SJCRH30 (cell line): Measurements from ENCODE around the gene CMIP. TPM values are rescaled to one million over a fixed set of nuclear protein-coding genes. Genes with fewer than 3 reads are reported as not detected.
A peak's percentile ranks its signal among the peaks of the same experiment; 100 is the strongest.

Source experiments
- DNase-seq, 2 experiments: peaks; one replicate each; pipeline ENCODE4 v3.0.0-alpha.2; 2015 to 2020
- H3K27ac ChIP-seq: fragments of 250-450 bp; sonication (Bioruptor Pico); 2 replicates; pipeline ENCODE4 v1.5.1; 2020; ENCODE audit warnings: mild to moderate bottlenecking, moderate library complexity
- H3K27me3 ChIP-seq: fragments of 250-450 bp; sonication (Bioruptor Pico); 2 replicates; pipeline ENCODE4 v1.5.1; 2020; ENCODE audit warnings: mild to moderate bottlenecking, moderate library complexity
- H3K36me3 ChIP-seq: fragments of 250-450 bp; sonication (Bioruptor Pico); 2 replicates; pipeline ENCODE4 v1.5.1; 2020; ENCODE audit warnings: mild to moderate bottlenecking, moderate library complexity
- H3K4me1 ChIP-seq: fragments of 250-450 bp; sonication (Bioruptor Pico); 2 replicates; pipeline ENCODE4 v1.5.1; 2020; ENCODE audit warnings: mild to moderate bottlenecking, moderate library complexity
- H3K4me3 ChIP-seq: fragments of 250-450 bp; sonication (Bioruptor Pico); 2 replicates; pipeline ENCODE4 v1.5.1; 2020; ENCODE audit warnings: mild to moderate bottlenecking, moderate library complexity
- H3K9me3 ChIP-seq: fragments of 250-450 bp; sonication (Bioruptor Pico); replicated peaks from 2 replicates; pipeline ENCODE4 v1.5.1; 2020; ENCODE audit warnings: mild to moderate bottlenecking, moderate library complexity
- total RNA-seq: library from RNA; depleted of rRNA; stranded (reverse); fragments of >200 nt; shearing (Covaris generic); gene quantifications from 2 replicates; pipeline ENCODE4 v1.2.3, GENCODE V29; 2014

CMIP gene
- total RNA-seq, 1 experiment from 2014 or later = 12.9 TPM

- no peaks in the 10 kb centered on the region for H3K27me3 ChIP-seq
- peaks cover 3% of the 10 kb centered on the region; the same call in 1 of the 2 replicates for H3K4me1 ChIP-seq
- no peaks in the 10 kb centered on the region; the same call in 1 of the 2 replicates for H3K36me3 ChIP-seq
- no peak for DNase-seq
- H3K9me3 ChIP-seq = no peaks in the 10 kb centered on the region
- no peak overlapping the region for H3K27ac ChIP-seq
- H3K4me3 ChIP-seq = no peak overlapping the region
These were observed 221.0 kb downstream of the CMIP start for GRCh38 chr16:81665588-81665987.

DNA sequence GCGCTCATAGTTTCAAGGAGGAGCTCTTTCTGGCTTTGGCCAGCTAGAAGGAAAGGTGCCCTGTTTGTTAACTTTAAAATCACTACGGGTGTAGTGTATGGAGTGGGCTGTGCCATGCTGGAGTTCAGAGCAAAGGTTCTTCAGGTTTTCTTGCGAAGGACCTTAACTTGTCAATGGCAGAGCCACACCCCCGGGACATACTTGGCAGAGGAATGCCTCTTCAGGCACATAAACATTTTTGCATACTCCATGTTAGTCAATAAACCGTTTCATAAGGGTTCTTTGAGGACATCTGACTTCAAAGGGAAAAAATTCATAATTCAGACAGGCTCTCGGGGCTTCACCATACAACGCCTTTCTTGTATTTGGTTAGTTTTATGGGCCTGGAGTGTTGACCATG lies 221.5 kb downstream of the CMIP start:
- H3K9me3 ChIP-seq = no peaks in the 10 kb centered on the region
- H3K4me3 ChIP-seq = no peak overlapping the region
- H3K36me3 ChIP-seq = no peaks in the 10 kb centered on the region; the same call in 1 of the 2 replicates

DNA sequence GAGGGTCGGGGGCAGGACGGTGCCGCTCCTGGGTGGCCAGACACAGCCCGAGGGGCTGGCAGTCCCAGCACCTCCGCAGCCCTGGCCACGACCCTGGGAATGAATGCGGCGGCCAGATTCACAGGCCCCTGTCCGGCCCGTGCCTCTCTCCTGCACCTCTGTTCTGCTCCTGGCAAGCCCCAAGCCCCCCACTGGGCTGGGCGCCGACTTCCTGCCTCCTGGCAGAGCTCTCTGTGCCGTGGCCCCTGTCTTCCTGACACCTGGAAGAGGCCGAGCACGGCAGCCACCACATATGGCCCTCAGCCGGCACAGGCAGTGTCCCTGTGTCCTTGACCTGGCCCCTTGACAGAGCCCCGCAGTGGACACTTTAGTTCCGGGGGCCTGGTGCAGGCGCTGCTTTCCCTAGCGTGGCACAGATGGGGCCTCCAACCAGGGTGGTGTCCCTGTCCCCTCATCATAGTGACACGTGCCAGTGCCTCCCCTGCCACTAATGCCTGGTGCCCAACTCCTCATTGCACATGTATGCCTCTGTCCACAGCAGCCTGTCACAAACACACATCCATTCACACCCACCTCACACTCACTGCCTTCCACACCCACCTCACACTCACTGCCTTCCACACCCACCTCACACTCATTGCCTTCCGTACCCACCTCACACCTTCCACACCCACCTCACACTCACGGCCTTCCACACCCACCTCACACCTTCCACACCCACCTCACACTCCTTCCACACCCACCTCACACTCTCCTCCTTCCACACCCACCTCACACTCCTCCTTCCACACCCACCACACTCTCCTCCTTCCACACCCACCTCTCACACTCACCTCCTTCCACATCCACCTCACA lies 223.9 kb downstream of the CMIP start:
- H3K27me3 ChIP-seq = no peaks in the 10 kb centered on the region
- DNase-seq = no peak
- H3K36me3 ChIP-seq = no peaks in the 10 kb centered on the region; the same call in 1 of the 2 replicates
- no peak overlapping the region for H3K4me3 ChIP-seq
- peak overlapping the region; percentile 2; the same call in 1 of the 2 replicates for H3K27ac ChIP-seq
- no peaks in the 10 kb centered on the region for H3K9me3 ChIP-seq
- no peaks in the 10 kb centered on the region; the same call in 1 of the 2 replicates for H3K4me1 ChIP-seq

More for the DNA sequence above, 221.5 kb downstream of the CMIP start:
- Histone ChIP-seq H3K4me1 (peaks cover 3% of the 10 kb centered on the region; the same call in 1 of the 2 replicates), H3K27ac (no peak overlapping the region), H3K27me3 (no peaks in the 10 kb centered on the region)
- no peak for DNase-seq

- H3K27me3 ChIP-seq = no peaks in the 10 kb centered on the region
- no peaks in the 10 kb centered on the region for H3K4me1 ChIP-seq
- no peak for DNase-seq
- H3K9me3 ChIP-seq = no peaks in the 10 kb centered on the region
- no peak overlapping the region for H3K27ac ChIP-seq
- H3K36me3 ChIP-seq = no peaks in the 10 kb centered on the region; the same call in 1 of the 2 replicates
- H3K4me3 ChIP-seq = no peak overlapping the region
These were observed 225.1 kb downstream of the CMIP start for GRCh38 chr16:81669473-81670350.

- no peaks in the 10 kb centered on the region for H3K9me3 ChIP-seq
- no peak for DNase-seq
- H3K36me3 ChIP-seq = no peaks in the 10 kb centered on the region
- no peaks in the 10 kb centered on the region for H3K27me3 ChIP-seq
- no peak overlapping the region for H3K4me3 ChIP-seq
- H3K27ac ChIP-seq = no peak overlapping the region
- H3K4me1 ChIP-seq = peaks cover 16% of the 10 kb centered on the region; the same call in 1 of the 2 replicates
These were observed 227.4 kb downstream of the CMIP start for GRCh38 chr16:81671738-81672597.

DNA sequence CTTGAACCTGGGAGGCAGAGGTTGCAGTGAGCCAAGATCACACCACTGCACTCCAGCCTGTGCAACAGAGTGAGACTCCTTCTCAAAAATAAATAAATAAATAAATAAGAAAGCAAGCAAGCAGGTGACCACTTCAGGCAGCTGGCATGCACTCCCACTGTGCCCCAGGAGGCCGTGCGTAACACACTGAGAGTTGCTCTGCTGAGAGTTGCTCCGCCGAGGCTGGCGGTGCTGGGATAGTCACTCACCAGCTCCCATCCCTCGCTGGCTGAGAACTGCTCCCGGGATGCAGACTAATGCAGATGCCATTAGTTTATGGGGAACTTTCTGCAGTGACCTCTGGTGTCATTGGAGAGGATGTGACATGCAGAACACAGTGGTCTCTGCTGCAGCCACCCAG lies 228.8 kb downstream of the CMIP start:
- no peak overlapping the region for H3K4me3 ChIP-seq
- H3K36me3 ChIP-seq = no peaks in the 10 kb centered on the region
- DNase-seq = no peak
- no peaks in the 10 kb centered on the region for H3K9me3 ChIP-seq
- H3K4me1 ChIP-seq = peaks cover 25% of the 10 kb centered on the region; the same call in 1 of the 2 replicates
- no peak overlapping the region for H3K27ac ChIP-seq
- no peaks in the 10 kb centered on the region for H3K27me3 ChIP-seq

GRCh38 chr16:81675662-81676061 lies 231.1 kb downstream of the CMIP start:
- peaks cover 46% of the 10 kb centered on the region for H3K4me1 ChIP-seq
- no peak overlapping the region for H3K4me3 ChIP-seq
- no peak for DNase-seq
- H3K36me3 ChIP-seq = no peaks in the 10 kb centered on the region
- H3K9me3 ChIP-seq = no peaks in the 10 kb centered on the region
- H3K27ac ChIP-seq = peak overlapping the region; percentile 57; the same call in 1 of the 2 replicates
- H3K27me3 ChIP-seq = no peaks in the 10 kb centered on the region

DNA sequence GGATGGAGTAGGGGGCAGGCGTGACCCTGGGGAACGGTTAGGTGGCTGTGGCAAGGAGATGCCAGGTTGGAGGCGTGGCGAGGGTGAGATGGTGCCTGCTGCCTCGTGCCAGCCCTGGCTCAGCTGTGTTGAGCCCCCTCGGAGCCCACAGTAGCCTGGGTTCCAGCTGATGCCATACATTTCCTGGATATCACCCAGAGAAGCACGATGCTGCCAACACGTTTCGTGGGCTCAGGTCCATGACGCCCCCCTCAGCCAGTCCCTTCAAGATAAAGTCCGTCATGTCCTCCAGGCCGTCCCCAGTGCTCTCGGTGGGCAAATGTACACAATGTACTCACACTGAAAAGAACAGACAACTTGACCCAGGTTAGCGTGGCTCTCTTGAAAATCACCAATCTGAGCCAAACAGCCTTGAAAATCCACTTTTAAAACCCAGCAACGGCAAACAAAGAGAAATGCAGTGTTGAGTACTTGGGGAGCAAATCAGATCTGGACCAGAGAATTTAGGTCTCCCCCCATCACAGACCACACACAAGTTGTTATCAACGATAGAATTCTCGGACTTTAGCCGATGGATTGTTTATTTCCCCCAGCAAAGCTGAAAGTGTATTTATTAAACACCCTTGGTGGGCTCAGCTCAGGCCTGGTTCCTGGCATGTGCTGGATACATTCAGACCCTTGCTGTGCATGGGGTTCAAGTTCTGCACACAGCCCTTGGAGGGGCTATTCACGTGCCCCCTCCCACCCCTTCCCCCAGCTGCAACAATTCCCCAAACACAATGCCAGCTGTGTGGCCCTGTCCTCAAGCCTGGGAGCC lies 231.7 kb downstream of the CMIP start:
- H3K27me3 ChIP-seq = no peaks in the 10 kb centered on the region
- no peak overlapping the region for H3K4me3 ChIP-seq
- no peak for DNase-seq
- peaks cover 52% of the 10 kb centered on the region for H3K4me1 ChIP-seq
- peak overlapping the region; percentile 57 for H3K27ac ChIP-seq
- H3K36me3 ChIP-seq = no peaks in the 10 kb centered on the region
- no peaks in the 10 kb centered on the region for H3K9me3 ChIP-seq

DNA sequence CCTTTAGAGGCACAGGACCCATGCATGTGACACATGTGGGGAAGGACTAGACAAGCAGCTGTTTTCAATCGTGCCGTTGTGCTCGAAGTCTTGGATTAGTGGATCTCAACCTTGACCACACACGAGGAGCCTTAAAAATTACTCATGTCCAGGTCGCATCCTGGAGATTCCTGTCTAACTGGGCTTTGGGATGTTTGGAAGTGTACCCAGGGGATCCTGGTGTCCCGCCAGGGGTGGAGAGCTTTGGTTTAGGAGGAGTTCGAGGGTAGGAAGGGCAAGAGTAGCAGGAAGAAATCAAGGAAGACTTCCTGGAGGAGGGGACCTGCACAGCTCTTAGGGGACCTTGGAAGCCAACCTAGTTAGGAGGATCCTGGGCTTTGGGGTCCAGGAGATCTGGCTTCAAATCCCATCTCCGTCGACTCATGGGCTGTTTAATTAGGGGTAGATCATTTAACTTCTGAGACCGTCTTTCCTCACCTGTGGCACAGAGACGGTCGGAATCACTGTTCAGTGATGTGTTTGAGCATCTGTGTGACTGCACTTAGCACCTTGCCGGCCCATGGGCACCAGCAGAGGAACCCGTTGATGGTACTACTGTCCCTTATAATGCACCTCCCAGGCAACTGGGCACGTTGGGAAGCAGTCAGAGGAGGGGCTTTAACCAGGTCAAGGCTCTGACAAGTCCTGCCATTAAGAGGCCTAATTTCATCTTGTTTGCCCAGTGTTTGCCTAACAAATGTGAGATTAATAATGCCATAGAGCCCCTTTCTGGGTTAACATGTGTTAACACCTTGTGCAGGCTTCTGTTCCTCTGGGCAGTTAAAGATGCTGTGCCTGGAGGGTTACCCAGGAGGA lies 232.5 kb downstream of the CMIP start:
- H3K4me3 ChIP-seq = no peak overlapping the region
- no peaks in the 10 kb centered on the region for H3K9me3 ChIP-seq
- peaks cover 58% of the 10 kb centered on the region for H3K4me1 ChIP-seq
- no peaks in the 10 kb centered on the region for H3K36me3 ChIP-seq
- H3K27me3 ChIP-seq = no peaks in the 10 kb centered on the region
- DNase-seq = peak; percentile 76 to 81
- H3K27ac ChIP-seq = peak overlapping the region; percentile 57

GRCh38 chr16:81678326-81679095 lies 233.9 kb downstream of the CMIP start:
- Histone ChIP-seq H3K4me3 (no peak overlapping the region), H3K27me3 (no peaks in the 10 kb centered on the region), H3K36me3 (no peaks in the 10 kb centered on the region), H3K27ac (no peak overlapping the region; the same call in 1 of the 2 replicates), H3K9me3 (no peaks in the 10 kb centered on the region), H3K4me1 (peaks cover 58% of the 10 kb centered on the region)
- DNase-seq = no peak

DNA sequence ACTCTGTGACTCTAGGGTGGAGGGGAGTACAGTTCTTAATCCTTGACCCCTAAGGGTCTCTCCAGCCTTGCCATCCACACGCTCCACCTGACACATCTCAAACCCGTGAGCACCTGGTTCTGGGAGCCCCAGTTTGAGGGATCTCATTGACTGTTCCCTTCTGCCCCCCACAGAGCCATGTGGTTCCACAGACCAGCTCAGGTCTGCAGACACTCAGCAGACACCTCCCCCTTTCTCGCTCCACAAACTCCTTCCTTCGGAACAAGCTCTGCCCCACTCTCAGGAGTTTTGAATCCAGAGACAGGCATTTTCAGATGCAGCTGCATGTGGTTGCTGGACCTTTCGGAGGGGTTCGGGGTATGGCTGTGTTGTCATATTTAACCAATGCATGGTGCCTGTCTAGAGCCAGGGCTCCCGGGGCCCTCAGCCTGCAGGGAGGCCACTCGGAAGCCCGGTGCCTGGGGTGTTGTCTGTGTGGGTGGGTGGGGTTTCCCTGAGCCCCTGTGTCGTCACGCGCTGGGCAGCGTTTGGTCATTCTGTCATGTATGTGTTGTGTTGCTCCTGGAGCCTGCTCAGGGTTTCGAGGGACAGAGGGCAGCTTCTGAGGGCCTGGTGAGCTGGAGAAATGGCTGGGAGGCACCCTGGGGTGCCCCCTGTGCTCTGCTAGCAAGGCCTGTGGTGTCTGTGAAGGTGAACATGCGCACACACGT lies 235.3 kb downstream of the CMIP start:
- H3K36me3 ChIP-seq = no peaks in the 10 kb centered on the region
- H3K4me3 ChIP-seq = no peak overlapping the region
- H3K9me3 ChIP-seq = no peaks in the 10 kb centered on the region
- H3K27ac ChIP-seq = peak overlapping the region; percentile 90
- peak in 1 of 2 experiments; percentile 49 for DNase-seq
- no peaks in the 10 kb centered on the region for H3K27me3 ChIP-seq
- peaks cover 58% of the 10 kb centered on the region for H3K4me1 ChIP-seq
